ENCODE measurements around the gene AGPS.

DNA sequence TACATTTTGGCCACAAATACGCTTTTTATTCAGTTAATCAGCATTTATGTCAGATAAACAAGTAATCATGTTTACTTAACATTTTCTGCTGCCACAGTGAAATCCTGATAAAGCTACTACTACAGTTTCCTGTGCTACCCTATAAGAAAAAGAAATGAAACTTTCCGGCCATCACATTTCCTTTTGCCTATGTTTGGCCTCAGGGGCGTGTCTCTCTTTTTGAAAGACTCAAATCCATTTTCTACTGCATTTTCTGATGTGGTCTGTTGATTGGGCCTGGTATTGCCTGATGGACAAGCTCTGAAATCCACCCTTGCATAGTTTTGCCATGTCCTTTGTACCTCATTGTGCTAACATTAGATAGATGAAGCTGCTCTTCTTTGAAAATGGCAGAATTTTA is 152.6 kb downstream of the AGPS start:
- TF ChIP-seq, protein P1, sequence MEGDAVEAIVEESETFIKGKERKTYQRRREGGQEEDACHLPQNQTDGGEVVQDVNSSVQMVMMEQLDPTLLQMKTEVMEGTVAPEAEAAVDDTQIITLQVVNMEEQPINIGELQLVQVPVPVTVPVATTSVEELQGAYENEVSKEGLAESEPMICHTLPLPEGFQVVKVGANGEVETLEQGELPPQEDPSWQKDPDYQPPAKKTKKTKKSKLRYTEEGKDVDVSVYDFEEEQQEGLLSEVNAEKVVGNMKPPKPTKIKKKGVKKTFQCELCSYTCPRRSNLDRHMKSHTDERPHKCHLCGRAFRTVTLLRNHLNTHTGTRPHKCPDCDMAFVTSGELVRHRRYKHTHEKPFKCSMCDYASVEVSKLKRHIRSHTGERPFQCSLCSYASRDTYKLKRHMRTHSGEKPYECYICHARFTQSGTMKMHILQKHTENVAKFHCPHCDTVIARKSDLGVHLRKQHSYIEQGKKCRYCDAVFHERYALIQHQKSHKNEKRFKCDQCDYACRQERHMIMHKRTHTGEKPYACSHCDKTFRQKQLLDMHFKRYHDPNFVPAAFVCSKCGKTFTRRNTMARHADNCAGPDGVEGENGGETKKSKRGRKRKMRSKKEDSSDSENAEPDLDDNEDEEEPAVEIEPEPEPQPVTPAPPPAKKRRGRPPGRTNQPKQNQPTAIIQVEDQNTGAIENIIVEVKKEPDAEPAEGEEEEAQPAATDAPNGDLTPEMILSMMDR (IDR thresholded peaks at IDR 0.05), result no peak
- TF ChIP-seq POLR2A (IDR thresholded peaks at IDR 0.05), result no peak
